ENCODE measurements around the gene MYBL2.
A peak's percentile ranks its signal among the peaks of the same experiment; 100 is the strongest.

The MYBL2 gene

GRCh38 chr20:43669332-43669731 lies 2.4 kb downstream of the MYBL2 start:
- peaks cover 10% of the 10 kb centered on the region for H3K27me3 Mint-ChIP-seq
- H3K4me3 Mint-ChIP-seq, result no peak overlapping the region
- peaks cover 4% of the 10 kb centered on the region for H3K4me1 Mint-ChIP-seq
- H3K9me3 Mint-ChIP-seq, result no peaks in the 10 kb centered on the region
- H3K27ac Mint-ChIP-seq, result no peak overlapping the region
- peaks cover 4% of the 10 kb centered on the region for H3K36me3 Mint-ChIP-seq

- H3K4me1 Mint-ChIP-seq, result peaks cover 4% of the 10 kb centered on the region
- no peak overlapping the region for H3K4me3 Mint-ChIP-seq
- no peak overlapping the region for H3K27ac Mint-ChIP-seq
- peaks cover 4% of the 10 kb centered on the region for H3K36me3 Mint-ChIP-seq
- H3K9me3 Mint-ChIP-seq, result no peaks in the 10 kb centered on the region
- peaks cover 10% of the 10 kb centered on the region for H3K27me3 Mint-ChIP-seq
Observed at GRCh38 chr20:43670423-43670822, 3.5 kb downstream of the MYBL2 start.

GRCh38 chr20:43676368-43676767 lies 9.5 kb downstream of the MYBL2 start:
- Mint-ChIP-seq H3K4me1 (no peaks in the 10 kb centered on the region), H3K36me3 (peaks cover 4% of the 10 kb centered on the region), H3K27me3 (peaks cover 2% of the 10 kb centered on the region), H3K27ac (no peak overlapping the region), H3K4me3 (no peak overlapping the region), H3K9me3 (no peaks in the 10 kb centered on the region)

DNA sequence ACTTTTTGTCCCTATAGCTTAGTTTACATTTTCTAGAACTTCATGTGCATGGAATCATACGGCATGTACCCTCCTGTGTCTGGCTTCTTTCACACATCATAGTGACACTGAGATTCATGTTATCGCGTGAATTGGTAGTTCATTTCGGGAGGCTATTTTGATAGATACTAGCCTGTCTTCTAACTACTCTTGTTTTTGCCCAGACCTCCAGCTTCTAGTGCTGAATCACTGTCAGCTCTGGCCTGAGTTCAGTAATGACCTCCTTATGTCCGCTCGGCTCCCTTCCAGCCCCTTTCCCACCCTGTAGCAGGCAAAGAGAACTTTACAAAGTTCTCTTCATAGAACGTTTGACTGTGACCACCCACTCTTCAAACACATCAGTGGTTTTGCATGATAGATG lies 14.1 kb downstream of the MYBL2 start:
- H3K27me3 Mint-ChIP-seq, result no peaks in the 10 kb centered on the region
- no peak overlapping the region for H3K4me3 Mint-ChIP-seq
- H3K27ac Mint-ChIP-seq, result no peak overlapping the region
- no peaks in the 10 kb centered on the region for H3K4me1 Mint-ChIP-seq
- no peaks in the 10 kb centered on the region for H3K36me3 Mint-ChIP-seq
- H3K9me3 Mint-ChIP-seq, result no peaks in the 10 kb centered on the region

DNA sequence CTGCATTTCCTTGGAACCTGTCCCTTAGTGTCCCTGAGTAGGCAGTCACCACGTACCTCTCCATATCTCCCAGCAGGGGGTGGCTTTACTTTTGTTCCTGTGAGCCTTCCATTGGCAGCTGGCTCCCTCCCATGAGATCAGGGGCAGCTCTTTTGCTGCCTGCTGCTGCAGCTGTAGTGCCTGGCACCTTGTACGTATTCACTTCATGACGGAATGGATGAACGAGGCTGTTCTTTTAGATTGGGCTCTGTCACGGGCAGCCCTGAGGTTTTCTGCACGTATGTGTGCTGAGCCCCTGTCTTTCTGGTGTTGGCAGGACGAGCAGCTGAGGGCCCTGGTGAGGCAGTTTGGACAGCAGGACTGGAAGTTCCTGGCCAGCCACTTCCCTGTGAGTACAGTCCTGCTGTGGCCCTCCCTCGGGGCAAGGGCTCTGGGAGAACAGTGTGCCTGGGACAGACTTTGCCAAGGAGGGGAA lies 14.6 kb downstream of the MYBL2 start:
- Mint-ChIP-seq H3K27me3 (no peaks in the 10 kb centered on the region), H3K4me3 (no peak overlapping the region), H3K36me3 (no peaks in the 10 kb centered on the region), H3K4me1 (no peaks in the 10 kb centered on the region), H3K9me3 (no peaks in the 10 kb centered on the region), H3K27ac (no peak overlapping the region)

GRCh38 chr20:43681991-43682410 lies 15.1 kb downstream of the MYBL2 start:
- H3K36me3 Mint-ChIP-seq, result no peaks in the 10 kb centered on the region
- H3K4me1 Mint-ChIP-seq, result no peaks in the 10 kb centered on the region
- H3K4me3 Mint-ChIP-seq, result no peak overlapping the region
- no peaks in the 10 kb centered on the region for H3K9me3 Mint-ChIP-seq
- no peaks in the 10 kb centered on the region for H3K27me3 Mint-ChIP-seq
- H3K27ac Mint-ChIP-seq, result no peak overlapping the region

GRCh38 chr20:43682446-43682845 lies 15.5 kb downstream of the MYBL2 start:
- H3K36me3 Mint-ChIP-seq, result no peaks in the 10 kb centered on the region
- H3K4me1 Mint-ChIP-seq, result no peaks in the 10 kb centered on the region
- no peaks in the 10 kb centered on the region for H3K9me3 Mint-ChIP-seq
- no peak overlapping the region for H3K4me3 Mint-ChIP-seq
- no peak overlapping the region for H3K27ac Mint-ChIP-seq
- H3K27me3 Mint-ChIP-seq, result no peaks in the 10 kb centered on the region

DNA sequence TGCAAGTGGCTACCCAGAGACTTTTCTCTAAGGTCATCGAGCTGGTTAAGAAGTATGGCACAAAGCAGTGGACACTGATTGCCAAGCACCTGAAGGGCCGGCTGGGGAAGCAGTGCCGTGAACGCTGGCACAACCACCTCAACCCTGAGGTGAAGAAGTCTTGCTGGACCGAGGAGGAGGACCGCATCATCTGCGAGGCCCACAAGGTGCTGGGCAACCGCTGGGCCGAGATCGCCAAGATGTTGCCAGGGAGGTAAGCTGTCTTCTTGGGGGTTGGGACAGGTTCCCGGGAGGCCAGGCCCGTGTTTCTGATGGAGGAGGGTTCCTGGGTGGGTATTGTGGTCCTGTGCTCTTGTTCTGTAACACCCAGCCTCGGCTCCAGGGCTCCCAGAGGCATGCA lies 19.9 kb downstream of the MYBL2 start:
- Mint-ChIP-seq H3K4me3 (no peak overlapping the region), H3K27ac (no peak overlapping the region), H3K9me3 (no peaks in the 10 kb centered on the region), H3K4me1 (peaks cover 8% of the 10 kb centered on the region), H3K27me3 (no peaks in the 10 kb centered on the region), H3K36me3 (no peaks in the 10 kb centered on the region)

DNA sequence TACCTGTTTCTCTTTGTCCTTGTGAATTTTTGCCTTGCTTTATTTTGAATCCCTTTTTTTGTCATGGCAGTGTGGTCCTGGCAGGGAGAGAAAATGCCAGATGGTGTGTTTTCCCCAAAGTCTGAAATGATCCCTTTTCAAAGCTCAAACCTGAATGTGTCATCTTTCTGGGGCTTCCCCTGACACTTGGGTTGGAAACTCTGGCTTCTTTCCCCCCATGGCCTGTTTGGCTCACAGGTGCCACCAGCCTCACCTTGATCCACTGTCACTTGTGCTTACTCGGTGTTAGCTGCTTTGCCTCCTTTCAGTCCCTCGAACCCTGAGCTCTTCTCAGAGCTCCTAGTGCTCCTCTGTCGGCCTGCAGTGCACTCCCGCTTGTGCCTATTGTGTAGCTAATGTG lies 22.3 kb downstream of the MYBL2 start:
- Mint-ChIP-seq H3K36me3 (no peaks in the 10 kb centered on the region), H3K4me3 (no peak overlapping the region)

GRCh38 chr20:43690943-43691598 lies 24.2 kb downstream of the MYBL2 start:
- Mint-ChIP-seq H3K36me3 (no peaks in the 10 kb centered on the region), H3K9me3 (no peaks in the 10 kb centered on the region), H3K27me3 (no peaks in the 10 kb centered on the region), H3K4me3 (no peak overlapping the region), H3K27ac (no peak overlapping the region), H3K4me1 (peaks cover 12% of the 10 kb centered on the region)

More for the DNA sequence above, 22.3 kb downstream of the MYBL2 start:
- Mint-ChIP-seq H3K9me3 (no peaks in the 10 kb centered on the region), H3K27me3 (no peaks in the 10 kb centered on the region), H3K4me1 (peaks cover 8% of the 10 kb centered on the region), H3K27ac (peak overlapping the region; percentile 57)

GRCh38 chr20:43691928-43692524 lies 25.1 kb downstream of the MYBL2 start:
- H3K9me3 Mint-ChIP-seq, result no peaks in the 10 kb centered on the region
- H3K27ac Mint-ChIP-seq, result no peak overlapping the region
- peaks cover 12% of the 10 kb centered on the region for H3K4me1 Mint-ChIP-seq
- H3K4me3 Mint-ChIP-seq, result no peak overlapping the region
- no peaks in the 10 kb centered on the region for H3K27me3 Mint-ChIP-seq
- no peaks in the 10 kb centered on the region for H3K36me3 Mint-ChIP-seq

- Mint-ChIP-seq H3K4me1 (peaks cover 9% of the 10 kb centered on the region), H3K36me3 (no peaks in the 10 kb centered on the region), H3K4me3 (no peak overlapping the region), H3K27me3 (no peaks in the 10 kb centered on the region), H3K27ac (no peak overlapping the region), H3K9me3 (no peaks in the 10 kb centered on the region)
Observed at GRCh38 chr20:43694763-43695162, 27.8 kb downstream of the MYBL2 start.

GRCh38 chr20:43695571-43695970 lies 28.7 kb downstream of the MYBL2 start:
- no peaks in the 10 kb centered on the region for H3K27me3 Mint-ChIP-seq

GRCh38 chr20:43699941-43700565 lies 33.1 kb downstream of the MYBL2 start:
- no peak overlapping the region for H3K27ac Mint-ChIP-seq
- peaks cover 12% of the 10 kb centered on the region for H3K4me1 Mint-ChIP-seq
- no peaks in the 10 kb centered on the region for H3K9me3 Mint-ChIP-seq
- no peak overlapping the region for H3K4me3 Mint-ChIP-seq
- H3K36me3 Mint-ChIP-seq, result no peaks in the 10 kb centered on the region
- no peaks in the 10 kb centered on the region for H3K27me3 Mint-ChIP-seq

More at GRCh38 chr20:43695571-43695970, 28.7 kb downstream of the MYBL2 start:
- Mint-ChIP-seq H3K4me1 (peaks cover 16% of the 10 kb centered on the region), H3K4me3 (no peak overlapping the region), H3K27ac (no peak overlapping the region), H3K9me3 (no peaks in the 10 kb centered on the region), H3K36me3 (no peaks in the 10 kb centered on the region)

DNA sequence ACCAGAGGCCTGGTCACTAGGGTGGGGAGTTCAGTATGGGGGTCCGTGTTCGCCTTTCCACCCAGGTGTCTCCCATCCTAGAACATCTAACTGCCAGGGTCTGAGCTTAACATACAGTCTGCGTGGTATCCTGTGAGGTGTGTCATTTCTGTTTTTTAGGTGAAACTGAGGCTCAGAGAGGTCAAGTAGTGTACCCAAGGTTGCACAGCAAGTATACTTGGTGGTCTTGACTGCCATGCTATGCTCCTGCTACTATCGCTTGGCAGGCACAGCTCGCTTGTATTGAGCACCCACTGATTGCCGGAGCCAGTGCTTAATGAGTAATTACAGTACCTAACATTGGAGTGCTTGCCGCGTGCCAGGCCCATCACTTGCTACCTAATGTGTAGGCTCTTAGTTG lies 33.7 kb downstream of the MYBL2 start:
- H3K4me3 Mint-ChIP-seq, result no peak overlapping the region
- peaks cover 12% of the 10 kb centered on the region for H3K4me1 Mint-ChIP-seq
- no peaks in the 10 kb centered on the region for H3K27me3 Mint-ChIP-seq
- H3K36me3 Mint-ChIP-seq, result no peaks in the 10 kb centered on the region
- H3K27ac Mint-ChIP-seq, result no peak overlapping the region
- H3K9me3 Mint-ChIP-seq, result no peaks in the 10 kb centered on the region

GRCh38 chr20:43702502-43702901 lies 35.6 kb downstream of the MYBL2 start:
- H3K36me3 Mint-ChIP-seq, result no peaks in the 10 kb centered on the region
- H3K4me3 Mint-ChIP-seq, result no peak overlapping the region
- H3K9me3 Mint-ChIP-seq, result no peaks in the 10 kb centered on the region
- H3K4me1 Mint-ChIP-seq, result peaks cover 12% of the 10 kb centered on the region
- no peaks in the 10 kb centered on the region for H3K27me3 Mint-ChIP-seq
- no peak overlapping the region for H3K27ac Mint-ChIP-seq
